Activated T-cell treated with anti-CD3 and anti-CD28 coated beads, Interleukin-2, amount 50 U/mL, for 24 hours (primary cell): ENCODE measurements around the gene SRXN1.
A peak's percentile ranks its signal among the peaks of the same experiment; 100 is the strongest.

Source experiments
- DNase-seq: peaks from one replicate; pipeline ENCODE4 v3.0.0-alpha.2; 2020
- H3K27ac Mint-ChIP-seq: 2 replicates; pipeline ENCODE4 v1.8.0; 2020; ENCODE audit warnings: mild to moderate bottlenecking, mixed read lengths
- H3K27me3 Mint-ChIP-seq: 2 replicates; pipeline ENCODE4 v1.8.0; 2020; ENCODE audit warnings: mixed read lengths
- H3K36me3 Mint-ChIP-seq: 2 replicates; pipeline ENCODE4 v1.8.0; 2020; ENCODE audit warnings: low read depth, mixed read lengths
- H3K4me1 Mint-ChIP-seq: 2 replicates; pipeline ENCODE4 v1.8.0; 2020; ENCODE audit warnings: low read depth, mixed read lengths
- H3K4me3 Mint-ChIP-seq: 2 replicates; pipeline ENCODE4 v1.8.0; 2020; ENCODE audit warnings: mild to moderate bottlenecking, moderate library complexity, mixed read lengths
- H3K9me3 Mint-ChIP-seq: 2 replicates; pipeline ENCODE4 v1.8.0; 2020; ENCODE audit warnings: mixed read lengths

SRXN1 gene

GRCh38 chr20:641516-641875 is 11.5 kb downstream of the SRXN1 start:
- no peak overlapping the region for H3K4me3 Mint-ChIP-seq
- H3K27me3 Mint-ChIP-seq, result peaks cover 27% of the 10 kb centered on the region
- H3K27ac Mint-ChIP-seq, result no peak overlapping the region
- no peak for DNase-seq
- H3K4me1 Mint-ChIP-seq, result peaks cover 14% of the 10 kb centered on the region
- H3K36me3 Mint-ChIP-seq, result no peaks in the 10 kb centered on the region
- H3K9me3 Mint-ChIP-seq, result no peaks in the 10 kb centered on the region

- Mint-ChIP-seq H3K4me3 (no peak overlapping the region), H3K36me3 (no peaks in the 10 kb centered on the region), H3K4me1 (peaks cover 11% of the 10 kb centered on the region), H3K27me3 (peaks cover 27% of the 10 kb centered on the region), H3K9me3 (no peaks in the 10 kb centered on the region), H3K27ac (peak overlapping the region; percentile 32)
- no peak for DNase-seq
Measured at GRCh38 chr20:640674-641515, 12.1 kb downstream of the SRXN1 start.

- H3K27me3 Mint-ChIP-seq, result peaks cover 19% of the 10 kb centered on the region
- no peaks in the 10 kb centered on the region for H3K36me3 Mint-ChIP-seq
- H3K4me3 Mint-ChIP-seq, result no peak overlapping the region
- H3K4me1 Mint-ChIP-seq, result peaks cover 6% of the 10 kb centered on the region
- no peaks in the 10 kb centered on the region for H3K9me3 Mint-ChIP-seq
- no peak overlapping the region for H3K27ac Mint-ChIP-seq
- no peak for DNase-seq
Measured at GRCh38 chr20:638579-638978, 14.4 kb downstream of the SRXN1 start.

- DNase-seq, result no peak
- no peaks in the 10 kb centered on the region for H3K36me3 Mint-ChIP-seq
- no peak overlapping the region for H3K4me3 Mint-ChIP-seq
- peaks cover 9% of the 10 kb centered on the region for H3K27me3 Mint-ChIP-seq
- no peaks in the 10 kb centered on the region for H3K9me3 Mint-ChIP-seq
- H3K4me1 Mint-ChIP-seq, result peaks cover 4% of the 10 kb centered on the region
- H3K27ac Mint-ChIP-seq, result no peak overlapping the region
Measured at GRCh38 chr20:637559-637958, 15.4 kb downstream of the SRXN1 start.

- Mint-ChIP-seq H3K27me3 (peaks cover 2% of the 10 kb centered on the region), H3K27ac (no peak overlapping the region), H3K4me3 (no peak overlapping the region), H3K36me3 (no peaks in the 10 kb centered on the region), H3K9me3 (no peaks in the 10 kb centered on the region), H3K4me1 (no peaks in the 10 kb centered on the region)
- DNase-seq, result no peak
Measured at GRCh38 chr20:635893-636338, 17.1 kb downstream of the SRXN1 start.

GRCh38 chr20:635028-635892 is 17.7 kb downstream of the SRXN1 start:
- no peaks in the 10 kb centered on the region for H3K4me1 Mint-ChIP-seq

GRCh38 chr20:634148-634925 is 18.7 kb downstream of the SRXN1 start:
- H3K4me1 Mint-ChIP-seq, result no peaks in the 10 kb centered on the region
- no peak for DNase-seq
- no peaks in the 10 kb centered on the region for H3K9me3 Mint-ChIP-seq
- H3K27me3 Mint-ChIP-seq, result peaks cover 6% of the 10 kb centered on the region
- H3K27ac Mint-ChIP-seq, result no peak overlapping the region
- no peaks in the 10 kb centered on the region for H3K36me3 Mint-ChIP-seq
- H3K4me3 Mint-ChIP-seq, result no peak overlapping the region

More at GRCh38 chr20:635028-635892, 17.7 kb downstream of the SRXN1 start:
- Mint-ChIP-seq H3K27ac (no peak overlapping the region), H3K4me3 (no peak overlapping the region), H3K27me3 (peaks cover 2% of the 10 kb centered on the region), H3K36me3 (no peaks in the 10 kb centered on the region), H3K9me3 (no peaks in the 10 kb centered on the region)
- no peak for DNase-seq

GRCh38 chr20:631101-631500 is 21.9 kb downstream of the SRXN1 start:
- H3K36me3 Mint-ChIP-seq, result no peaks in the 10 kb centered on the region
- no peak overlapping the region for H3K4me3 Mint-ChIP-seq
- DNase-seq, result no peak
- H3K9me3 Mint-ChIP-seq, result no peaks in the 10 kb centered on the region
- H3K27ac Mint-ChIP-seq, result no peak overlapping the region
- no peaks in the 10 kb centered on the region for H3K4me1 Mint-ChIP-seq
- peaks cover 12% of the 10 kb centered on the region for H3K27me3 Mint-ChIP-seq

GRCh38 chr20:626579-626978 is 26.4 kb downstream of the SRXN1 start:
- no peaks in the 10 kb centered on the region for H3K36me3 Mint-ChIP-seq
- H3K27ac Mint-ChIP-seq, result no peak overlapping the region
- DNase-seq, result no peak
- H3K4me1 Mint-ChIP-seq, result no peaks in the 10 kb centered on the region
- H3K27me3 Mint-ChIP-seq, result peaks cover 27% of the 10 kb centered on the region
- no peaks in the 10 kb centered on the region for H3K9me3 Mint-ChIP-seq
- H3K4me3 Mint-ChIP-seq, result no peak overlapping the region

GRCh38 chr20:625360-625932 is 27.6 kb downstream of the SRXN1 start:
- Mint-ChIP-seq H3K4me3 (no peak overlapping the region), H3K27me3 (peaks cover 34% of the 10 kb centered on the region), H3K9me3 (no peaks in the 10 kb centered on the region), H3K36me3 (no peaks in the 10 kb centered on the region), H3K4me1 (no peaks in the 10 kb centered on the region), H3K27ac (no peak overlapping the region)
- no peak for DNase-seq

GRCh38 chr20:623704-624103 is 29.3 kb downstream of the SRXN1 start:
- Mint-ChIP-seq H3K27ac (no peak overlapping the region), H3K9me3 (no peaks in the 10 kb centered on the region), H3K36me3 (no peaks in the 10 kb centered on the region), H3K4me1 (no peaks in the 10 kb centered on the region), H3K4me3 (no peak overlapping the region), H3K27me3 (peaks cover 38% of the 10 kb centered on the region)
- no peak for DNase-seq

- Mint-ChIP-seq H3K27me3 (peaks cover 41% of the 10 kb centered on the region), H3K27ac (no peak overlapping the region), H3K4me3 (no peak overlapping the region), H3K9me3 (no peaks in the 10 kb centered on the region), H3K36me3 (no peaks in the 10 kb centered on the region), H3K4me1 (no peaks in the 10 kb centered on the region)
- no peak for DNase-seq
Measured at GRCh38 chr20:623021-623420, 30.0 kb downstream of the SRXN1 start.

GRCh38 chr20:622161-622560 is 30.8 kb downstream of the SRXN1 start:
- Mint-ChIP-seq H3K9me3 (no peaks in the 10 kb centered on the region), H3K27me3 (peaks cover 44% of the 10 kb centered on the region), H3K4me1 (no peaks in the 10 kb centered on the region), H3K36me3 (no peaks in the 10 kb centered on the region), H3K27ac (no peak overlapping the region), H3K4me3 (no peak overlapping the region)
- no peak for DNase-seq

GRCh38 chr20:621125-621756 is 31.8 kb downstream of the SRXN1 start:
- Mint-ChIP-seq H3K4me3 (no peak overlapping the region), H3K27ac (no peak overlapping the region), H3K36me3 (no peaks in the 10 kb centered on the region), H3K4me1 (no peaks in the 10 kb centered on the region), H3K9me3 (no peaks in the 10 kb centered on the region), H3K27me3 (peaks cover 49% of the 10 kb centered on the region)
- DNase-seq, result no peak
